Measurements from ENCODE around the gene CYRIA. TPM values are rescaled to one million over a fixed set of nuclear protein-coding genes. Genes with fewer than 3 reads are reported as not detected.

Gene CYRIA
- total RNA-seq, 1 donor from 2014 or later: 6.9 TPM

DNA sequence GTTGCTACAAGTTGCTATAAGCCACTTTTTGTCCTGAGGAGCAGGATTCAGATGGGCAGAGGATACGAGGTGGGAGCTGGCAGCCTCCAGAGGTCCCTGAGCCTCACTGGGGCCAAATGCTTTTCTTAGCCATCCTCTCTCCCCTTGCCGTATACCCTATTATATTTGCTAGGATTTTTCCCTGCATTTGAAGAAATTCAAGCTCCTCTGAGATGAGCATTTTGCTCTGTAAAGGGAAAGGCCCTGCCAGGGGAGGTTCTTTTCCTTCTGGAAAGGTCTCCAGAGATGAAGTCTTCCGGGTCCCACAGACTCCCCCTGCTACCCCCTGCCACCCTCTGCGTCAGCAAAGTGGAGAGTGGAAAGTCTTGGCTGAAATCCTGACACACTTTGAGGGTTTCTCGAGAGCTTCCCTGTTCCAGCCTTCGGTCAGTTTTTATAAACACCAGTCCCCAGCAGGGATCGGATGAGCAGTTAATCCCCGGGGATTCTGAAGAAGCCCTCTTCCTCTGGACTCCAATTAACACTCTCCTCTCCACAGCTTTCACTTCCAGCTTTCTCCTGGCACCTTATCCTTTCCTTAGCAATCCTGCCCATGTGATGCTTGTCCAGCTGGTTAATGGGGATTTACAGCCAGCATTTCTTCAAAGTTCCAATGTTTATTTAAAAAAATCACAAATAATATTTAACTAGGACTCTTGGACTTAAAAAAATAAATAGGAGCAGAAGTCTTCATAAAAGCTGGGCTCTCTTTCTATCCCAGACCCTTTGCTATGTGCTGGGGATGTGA is 13.1 kb downstream of the CYRIA start:
- peak; percentile 52 for DNase-seq (ENCODE audit: low read depth)

DNA sequence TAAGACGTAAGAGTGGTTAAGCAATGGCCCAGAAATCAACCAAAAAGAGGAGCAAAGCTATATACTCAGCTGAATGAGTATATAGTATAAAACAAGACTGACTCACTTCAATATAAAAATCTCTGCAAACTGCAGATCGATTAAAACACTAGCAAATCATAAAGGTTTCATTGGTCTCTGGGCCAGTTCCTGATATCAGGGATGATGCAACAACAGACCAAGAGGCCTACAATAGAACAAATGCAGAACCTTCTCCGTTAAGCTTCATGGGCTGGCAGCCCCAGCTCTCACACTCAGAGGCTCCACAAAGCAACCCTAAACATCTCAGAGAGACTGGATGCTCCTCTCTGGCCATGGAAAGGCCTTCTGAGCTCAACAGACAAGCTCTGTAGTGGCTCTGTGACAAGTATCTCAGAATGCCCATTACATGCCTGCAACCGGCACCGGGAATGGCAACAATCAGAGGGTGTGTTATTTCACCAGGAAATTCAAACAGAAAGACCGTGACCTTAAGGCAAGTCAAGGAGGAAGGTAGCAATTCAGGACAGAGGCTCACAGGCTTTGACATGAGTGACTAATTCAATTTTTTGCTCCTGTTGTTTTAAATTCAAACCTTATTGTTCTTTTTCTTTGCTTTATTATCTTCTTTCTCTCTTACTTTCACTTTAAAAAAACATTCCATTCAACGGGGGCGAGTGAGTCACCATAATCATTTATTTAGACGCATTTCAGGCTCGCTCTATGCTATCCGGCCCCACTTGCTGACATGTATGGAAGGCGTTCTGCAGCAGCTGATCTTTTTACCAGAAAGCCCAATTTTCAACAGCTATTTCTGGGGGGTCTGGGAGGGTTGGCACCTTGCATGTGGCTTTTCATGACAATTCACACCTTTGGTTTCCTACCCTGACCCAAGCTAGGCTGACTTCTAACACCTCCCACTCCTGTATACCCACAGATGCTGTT is 15.1 kb downstream of the CYRIA start:
- peak; percentile 57 for DNase-seq (ENCODE audit: low read depth)

DNA sequence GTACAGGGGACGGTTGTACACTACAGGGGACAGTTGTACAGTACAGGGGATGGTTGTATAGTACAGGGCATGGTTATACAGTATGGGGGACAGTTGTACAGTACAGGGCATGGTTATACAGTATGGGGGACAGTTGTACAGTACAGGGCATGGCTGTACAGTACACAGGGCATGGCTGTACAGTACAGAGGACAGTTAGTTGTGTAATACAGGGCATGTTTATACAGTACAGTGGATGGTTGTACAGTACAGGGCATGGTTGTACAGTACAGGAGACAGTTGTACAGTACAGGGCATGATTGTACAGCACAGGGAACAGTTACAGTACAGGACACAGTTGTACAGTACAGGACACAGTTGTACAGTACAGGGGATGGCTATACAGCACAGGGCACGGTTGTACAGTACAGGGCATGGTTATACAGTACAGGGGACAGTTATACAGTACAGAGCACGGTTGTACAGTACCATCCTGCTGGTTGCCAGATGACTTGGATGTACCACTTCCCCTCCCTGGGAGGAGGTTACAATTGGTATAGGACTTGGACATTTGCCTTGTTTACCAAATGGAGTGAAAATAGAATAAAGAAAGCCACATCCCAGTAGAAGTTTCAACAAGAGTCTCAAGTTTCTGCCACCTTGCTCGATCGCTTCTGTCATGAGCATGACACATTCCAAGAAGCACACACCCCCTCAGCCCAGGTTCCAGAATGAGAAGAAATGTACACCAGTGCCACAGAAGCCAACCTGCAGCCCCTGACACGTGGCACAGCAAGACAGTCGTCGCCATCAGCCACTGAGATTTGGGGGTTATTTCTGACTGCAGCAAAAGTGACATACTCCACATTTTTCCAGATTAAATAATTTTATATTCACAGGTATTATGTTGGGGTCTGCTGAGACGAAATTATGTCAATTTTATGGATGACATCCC is 16.0 kb downstream of the CYRIA start:
- DNase-seq (ENCODE audit: low read depth): peak; percentile 36

DNA sequence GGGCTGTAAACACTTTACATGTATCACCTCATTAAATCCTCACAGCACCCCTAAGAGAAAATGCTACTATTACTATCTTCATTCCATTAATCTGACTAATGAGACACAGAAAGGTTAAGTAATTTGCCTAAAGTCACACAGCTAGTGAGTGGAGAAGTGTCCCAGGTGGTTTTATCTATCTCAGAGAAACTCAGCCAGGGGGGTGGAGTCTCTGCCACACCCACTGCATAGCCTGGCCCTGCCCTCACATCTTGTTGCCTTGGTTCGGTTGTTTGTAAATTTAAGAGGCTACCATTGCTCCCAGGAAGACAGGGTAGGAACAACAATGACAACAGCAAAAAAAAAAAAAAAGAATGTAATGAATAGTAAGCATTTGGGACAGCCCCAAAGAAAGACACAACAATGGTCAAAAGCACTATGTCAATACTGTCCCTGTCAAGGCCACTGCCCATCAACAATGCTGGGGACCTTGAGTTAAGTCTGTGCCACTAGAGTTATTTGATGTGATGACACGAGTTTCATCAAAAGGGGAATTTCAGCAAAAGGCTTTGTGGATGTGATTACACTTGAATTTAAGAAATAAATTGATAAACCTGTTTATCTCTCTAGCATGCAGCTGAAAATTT is 17.5 kb downstream of the CYRIA start:
- no peak for DNase-seq (ENCODE audit: low read depth)

DNA sequence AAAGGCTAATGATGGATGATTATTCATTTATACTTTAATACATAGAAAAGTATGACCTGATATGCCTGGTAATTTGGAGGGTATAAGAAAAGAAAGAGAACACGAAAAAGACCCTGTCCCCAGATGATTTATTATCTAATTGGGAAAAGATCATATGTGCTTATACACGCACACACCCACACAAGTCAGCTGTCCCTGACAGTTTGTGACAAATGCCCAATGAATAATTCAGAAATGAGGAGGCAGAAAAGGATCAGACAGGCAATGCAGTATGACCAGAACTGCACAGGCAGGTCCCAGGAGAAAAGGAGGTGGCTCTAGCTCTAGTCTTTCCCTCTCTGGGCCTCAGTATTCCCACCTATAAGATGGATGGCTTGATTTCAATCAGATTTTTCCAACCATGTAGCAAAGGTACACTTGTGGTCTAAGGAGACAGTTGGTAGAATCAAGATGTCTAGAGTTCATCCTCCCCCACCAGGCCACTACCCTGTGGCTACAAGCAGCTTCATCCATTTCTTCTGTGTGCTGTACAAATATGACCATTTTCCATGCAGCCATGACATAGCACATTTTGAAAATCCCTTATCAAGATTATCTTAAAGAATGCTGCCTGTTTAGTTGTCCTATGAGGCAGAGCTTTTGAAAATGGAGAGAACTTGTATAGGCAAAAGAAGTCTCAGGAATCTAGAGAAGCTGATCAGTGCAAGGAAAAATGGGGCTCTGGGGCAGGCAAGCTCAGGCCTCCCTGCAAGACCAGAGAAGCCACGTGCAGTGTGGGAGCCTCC is 19.7 kb downstream of the CYRIA start:
- no peak for DNase-seq (ENCODE audit: low read depth)

DNA sequence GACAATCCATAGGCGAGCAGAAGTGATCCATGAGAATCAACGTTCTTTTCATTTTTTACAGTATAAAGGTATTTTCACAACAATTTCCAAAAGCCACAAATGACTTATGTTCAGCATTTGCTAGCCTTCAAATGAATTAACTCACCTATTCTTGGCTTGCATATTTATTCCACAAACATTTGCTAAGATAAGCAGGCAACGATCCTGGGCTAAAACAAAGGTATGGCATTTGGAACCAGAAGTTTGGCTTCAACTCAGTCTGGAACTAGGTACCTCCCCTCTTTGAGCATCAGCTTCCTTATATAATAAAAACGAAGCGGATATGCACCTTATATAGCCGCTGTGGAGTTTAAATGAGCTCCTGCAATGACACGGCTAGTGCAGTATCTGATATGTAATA is 20.5 kb downstream of the CYRIA start:
- no peak for DNase-seq (ENCODE audit: low read depth)

DNA sequence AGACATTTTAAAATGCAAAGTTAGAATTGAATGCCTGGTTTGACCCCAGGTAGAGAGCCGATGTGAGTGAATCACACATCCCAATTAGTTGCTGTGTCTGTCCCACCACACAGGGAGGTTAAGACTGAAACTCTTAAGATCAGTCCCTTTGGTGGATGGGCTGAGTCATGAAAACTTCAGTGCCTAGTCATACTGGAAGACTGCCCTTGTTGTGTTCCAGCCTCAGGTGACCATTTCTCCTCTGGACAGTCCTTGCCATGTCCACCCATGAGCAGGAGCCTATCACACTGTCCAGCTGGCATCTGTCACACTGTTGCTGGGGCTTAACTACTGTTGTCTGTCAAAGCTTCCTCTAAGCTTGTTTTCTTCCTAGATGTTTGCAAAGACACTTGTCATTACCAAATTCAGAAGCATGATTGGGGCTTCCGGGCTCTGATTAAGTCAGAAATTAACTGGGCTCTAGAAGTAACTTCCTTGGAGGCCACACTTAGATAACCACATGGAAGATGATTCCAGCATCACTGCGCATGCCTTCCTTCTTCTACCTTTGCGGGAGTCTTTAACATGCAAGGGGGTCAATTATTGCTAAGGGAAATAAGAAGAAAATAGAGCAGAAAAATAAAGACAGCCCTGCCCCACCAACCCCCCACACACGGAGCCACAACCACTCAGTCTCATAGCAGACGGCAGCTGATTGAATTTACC is 21.3 kb downstream of the CYRIA start:
- DNase-seq (ENCODE audit: low read depth): no peak

DNA sequence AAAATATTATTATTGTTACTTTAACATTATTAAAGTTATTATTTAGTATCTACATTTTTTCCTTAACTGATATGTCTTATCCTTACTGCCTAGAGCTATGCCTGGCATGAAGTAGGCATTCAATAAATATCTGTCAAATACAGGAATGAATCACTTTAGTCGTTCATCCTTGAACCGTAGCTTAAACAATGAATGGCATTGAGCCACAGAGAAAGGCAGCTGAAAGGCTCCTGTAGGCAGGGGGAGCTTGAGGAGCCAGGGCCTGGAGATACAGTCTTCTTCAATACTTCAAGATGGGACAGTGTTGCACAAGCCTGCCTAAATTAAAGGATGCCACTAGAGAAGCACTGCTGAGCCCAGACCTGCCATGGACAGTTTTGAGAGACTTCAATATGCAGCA is 22.5 kb downstream of the CYRIA start:
- DNase-seq (ENCODE audit: low read depth): no peak

DNA sequence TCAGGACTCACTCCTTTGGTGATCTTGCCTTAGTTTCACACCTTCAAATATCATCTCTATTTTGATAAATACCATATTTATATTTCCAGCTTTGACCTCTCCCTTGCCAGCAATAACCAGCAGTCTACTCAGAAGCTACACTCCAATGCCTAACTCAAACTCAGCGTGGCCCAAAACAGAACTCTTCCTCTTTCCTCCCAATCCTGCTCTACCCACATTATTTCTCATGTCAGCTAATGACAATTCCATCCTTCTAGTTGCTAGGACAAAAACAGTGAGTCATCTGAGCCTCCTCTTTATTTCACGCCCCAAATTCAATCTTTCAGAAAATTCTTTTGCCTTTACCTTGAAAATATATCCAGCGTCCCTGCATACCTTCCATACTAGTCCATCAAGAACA is 23.5 kb downstream of the CYRIA start:
- no peak for DNase-seq (ENCODE audit: low read depth)

DNA sequence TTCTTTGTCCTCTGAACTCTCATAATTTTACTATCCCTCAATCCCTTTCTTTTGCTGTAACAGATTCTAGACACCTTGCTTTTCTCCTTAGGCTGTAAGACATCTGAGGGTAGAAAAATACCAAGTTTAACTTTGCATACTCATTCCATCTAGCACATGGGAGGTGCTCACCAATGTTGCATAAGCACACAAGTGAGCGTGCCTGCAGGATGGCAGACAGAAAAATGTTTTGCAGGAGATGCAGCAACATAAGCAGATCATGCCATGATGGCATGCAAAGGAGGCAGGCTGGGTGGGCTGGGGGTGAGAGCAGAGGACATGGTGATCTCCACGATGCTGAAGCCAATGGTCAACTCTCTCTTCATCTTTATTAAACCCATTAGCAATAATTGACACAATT is 24.1 kb downstream of the CYRIA start:
- no peak for DNase-seq (ENCODE audit: low read depth)

DNA sequence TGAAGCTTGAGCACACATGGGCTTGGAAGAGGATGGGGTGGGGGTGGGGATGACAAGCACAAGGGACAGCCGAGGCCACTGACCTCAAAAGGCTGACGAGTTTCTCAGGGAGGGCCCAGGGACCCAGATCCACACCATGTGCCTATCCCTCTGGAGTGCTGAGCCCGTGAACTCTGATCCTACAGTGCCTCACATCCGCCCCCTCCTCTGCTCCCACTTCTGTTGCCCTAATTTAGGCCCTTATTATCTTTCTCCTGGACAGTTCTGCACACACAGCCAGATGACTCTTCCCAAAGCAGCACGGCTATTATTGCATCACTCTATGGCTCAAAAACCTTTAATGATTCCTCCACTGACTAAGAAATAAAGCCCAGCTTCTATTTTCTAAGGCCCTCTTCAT is 24.8 kb downstream of the CYRIA start:
- no peak for DNase-seq (ENCODE audit: low read depth)

DNA sequence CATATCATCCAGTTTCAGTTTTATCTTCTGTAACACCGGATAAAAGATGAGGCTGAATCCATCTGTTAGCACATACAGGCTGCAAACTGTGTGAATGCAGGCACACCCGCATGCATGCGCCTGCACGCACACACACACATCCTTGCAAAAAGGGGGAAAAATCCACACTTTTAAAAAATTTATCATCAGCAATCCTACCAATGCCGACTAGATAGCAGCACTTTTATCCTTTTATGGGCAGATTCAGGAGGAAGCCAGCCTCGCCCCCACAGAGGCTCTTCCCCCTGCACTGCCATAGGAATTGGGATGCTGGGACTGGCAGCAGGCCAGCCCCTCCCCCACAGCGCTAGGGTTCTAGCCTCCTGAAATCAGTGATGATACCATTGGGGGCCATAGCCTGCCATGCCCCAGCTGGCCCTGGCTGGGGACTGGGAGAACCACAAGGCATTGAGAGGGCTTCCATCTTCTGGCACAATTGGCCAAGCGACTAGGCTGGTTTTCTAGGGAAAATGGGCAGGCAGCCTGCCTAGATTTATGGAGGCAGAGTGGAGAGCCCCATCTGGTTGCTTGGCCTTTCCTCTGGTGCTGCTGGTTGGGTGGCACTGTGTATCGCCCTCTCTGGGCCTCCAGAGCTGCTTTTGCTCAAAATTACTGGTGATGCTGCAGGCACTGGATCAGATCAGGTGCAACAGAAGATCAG is 25.5 kb downstream of the CYRIA start:
- DNase-seq (ENCODE audit: low read depth): no peak

DNA sequence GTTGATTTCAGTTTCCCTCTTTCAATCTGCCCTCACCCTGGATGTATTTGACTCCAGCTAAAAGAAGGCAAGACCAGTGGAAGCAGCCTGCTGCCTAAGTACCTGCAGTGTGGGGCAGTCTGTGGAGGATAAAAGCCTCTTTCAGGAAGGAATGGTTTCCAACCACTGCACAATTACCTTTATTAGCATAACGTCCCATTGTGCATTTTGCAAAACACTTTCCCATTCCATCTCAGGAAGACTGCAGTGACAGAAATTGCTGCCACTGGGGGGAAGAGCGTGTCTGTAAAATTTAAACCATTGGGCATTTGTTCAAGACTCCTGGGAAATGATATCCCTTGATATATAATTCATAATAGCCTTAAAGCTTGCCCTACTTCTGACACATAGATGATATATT is 26.2 kb downstream of the CYRIA start:
- DNase-seq (ENCODE audit: low read depth): no peak

DNA sequence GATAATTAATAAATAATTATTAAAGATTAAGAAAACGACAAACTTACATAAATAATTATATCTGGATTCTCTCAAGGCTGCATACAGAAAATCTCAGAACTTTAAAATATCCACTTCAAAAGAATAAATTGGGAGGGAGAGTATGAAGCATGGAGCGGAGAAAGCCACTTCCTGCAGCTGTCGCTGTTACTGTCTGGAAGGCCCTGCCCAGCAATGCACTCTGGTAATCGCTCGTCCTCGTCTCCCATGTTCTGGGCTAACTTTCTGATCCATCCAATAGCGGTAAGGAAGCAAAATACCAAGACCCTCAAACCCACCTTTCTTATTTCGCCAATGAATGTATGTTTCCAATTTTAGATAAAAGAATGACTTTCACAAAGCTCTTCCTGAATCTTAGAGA is 26.7 kb downstream of the CYRIA start:
- DNase-seq (ENCODE audit: low read depth): peak; percentile 79

DNA sequence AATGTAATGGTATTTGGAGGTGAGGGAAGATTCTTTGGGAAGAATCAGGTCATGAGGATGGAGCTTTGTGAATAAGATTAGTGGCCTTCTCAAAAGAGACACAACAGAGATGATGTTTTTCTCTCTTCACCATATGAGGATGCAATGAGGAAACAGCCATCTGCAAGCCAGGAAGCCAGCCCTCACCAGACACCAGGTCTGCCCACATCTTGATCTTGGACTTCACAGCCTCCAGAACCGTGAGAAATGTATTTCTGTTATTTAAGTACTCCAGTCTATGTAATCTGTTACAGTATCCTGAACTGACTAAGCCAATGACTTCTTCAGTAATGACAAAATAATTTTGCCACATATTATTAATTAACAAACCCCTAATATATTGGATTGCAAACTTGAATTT is 28.3 kb downstream of the CYRIA start:
- no peak for DNase-seq (ENCODE audit: low read depth)

DNA sequence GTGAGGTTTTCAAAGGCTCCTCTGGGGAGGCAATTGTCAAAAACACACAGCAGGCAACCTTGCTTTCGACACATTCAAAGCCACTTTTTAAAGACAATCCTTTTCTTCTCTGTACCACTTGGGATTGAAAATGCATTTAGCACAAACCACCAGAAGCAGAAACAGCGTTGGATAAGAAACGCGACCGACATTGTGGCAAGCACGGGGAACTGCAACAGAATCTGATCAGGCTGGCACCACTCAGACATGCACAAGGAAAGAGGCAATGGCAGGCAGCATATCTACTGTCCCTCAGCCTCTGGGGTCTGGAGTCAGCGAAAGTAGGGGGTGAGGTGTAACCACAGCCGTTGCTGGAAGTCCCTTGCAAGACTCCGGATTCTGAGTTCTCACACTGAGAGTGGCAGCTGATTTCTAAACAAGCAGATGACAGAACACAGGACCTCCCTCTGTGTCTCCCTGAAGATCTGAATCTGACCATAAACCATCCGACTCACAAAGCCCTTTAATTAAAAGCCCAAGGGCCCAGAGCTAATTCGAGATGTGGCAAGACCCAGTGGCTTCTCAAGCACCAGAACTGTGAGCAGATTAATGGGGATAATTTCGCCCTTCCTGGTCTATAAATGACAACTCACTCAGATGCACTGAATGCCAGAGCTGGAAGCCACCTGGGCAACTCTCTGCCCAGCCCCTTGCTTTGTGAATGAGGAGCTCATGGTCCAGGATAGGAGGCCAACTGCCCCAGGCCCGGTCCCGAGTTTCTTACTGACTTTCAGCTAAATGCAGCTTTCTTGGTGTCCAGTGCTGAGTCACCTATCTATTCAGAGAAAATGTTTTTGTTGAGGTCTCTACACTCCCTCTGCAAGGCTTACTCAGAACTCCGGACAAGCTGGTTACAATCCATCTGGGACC is 29.6 kb downstream of the CYRIA start:
- DNase-seq (ENCODE audit: low read depth): peak; percentile 90

DNA sequence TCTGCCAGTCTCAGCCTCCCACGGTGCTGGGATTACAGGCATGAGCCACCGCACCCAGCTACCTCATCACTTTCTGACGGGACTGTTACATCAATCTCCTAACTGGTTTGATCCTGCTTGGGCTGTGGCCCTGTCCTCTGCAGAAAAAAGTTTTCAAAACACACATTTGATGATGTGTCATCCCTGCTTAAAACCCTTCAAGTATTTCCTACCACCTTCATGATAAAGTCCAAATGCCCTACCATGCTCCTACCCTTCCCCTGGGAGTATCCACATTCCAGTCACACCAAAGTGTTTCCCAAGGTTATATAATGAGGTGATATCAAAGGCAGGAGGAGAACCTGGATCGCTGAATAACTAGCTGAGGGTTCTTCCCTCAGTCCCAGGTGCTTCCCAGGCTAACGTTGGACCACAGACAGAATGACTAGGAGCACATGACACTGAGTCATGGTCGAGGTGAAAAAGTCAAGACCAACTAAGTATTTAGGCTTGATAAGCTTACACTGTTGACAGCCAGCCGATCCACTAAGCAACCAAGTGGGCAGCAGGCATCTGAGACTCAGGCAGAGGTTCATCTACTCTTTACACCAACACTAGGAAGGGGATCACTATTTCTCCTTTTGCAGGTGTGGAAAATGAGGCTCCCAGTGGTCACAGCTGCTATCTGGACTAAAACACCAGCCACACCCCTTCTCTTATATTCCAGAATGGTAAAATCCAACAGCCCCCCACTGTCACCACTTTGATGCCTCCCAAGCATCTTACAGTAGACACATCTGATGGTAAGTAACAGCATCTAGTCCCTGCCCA is 31.8 kb downstream of the CYRIA start:
- DNase-seq (ENCODE audit: low read depth): peak; percentile 59

Data from myocyte (in vitro differentiated cells).